ENCODE measurements around the gene SNX7. TPM values are rescaled to one million over a fixed set of nuclear protein-coding genes. Genes with fewer than 3 reads are reported as not detected.

Gene SNX7
- total RNA-seq, 4 donors from 2014 or later: 10.7 to 20.0 (median 14.8) TPM

DNA sequence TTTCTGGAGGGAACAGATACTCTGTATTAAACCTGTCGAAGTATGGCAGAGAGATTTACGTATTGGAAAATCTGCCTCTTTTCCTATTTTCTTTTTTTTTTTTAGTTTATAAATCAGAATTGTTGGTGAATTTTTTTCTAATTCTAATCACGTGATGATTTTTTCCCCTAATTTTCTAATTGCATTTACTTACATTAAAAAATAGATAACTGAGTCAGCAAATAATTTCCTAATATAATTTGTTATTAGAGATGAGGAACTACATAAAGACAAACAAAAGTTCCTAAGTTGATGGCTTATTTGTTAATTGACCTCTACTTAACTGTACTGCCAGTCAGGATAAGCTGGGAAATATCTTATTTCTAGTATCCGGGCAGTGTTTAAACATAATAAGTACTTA lies 34.6 kb downstream of the SNX7 start:
- ATAC-seq (ENCODE audit: low FRiP score): no peak
- no peak for DNase-seq (ENCODE audit: low spot score)

DNA sequence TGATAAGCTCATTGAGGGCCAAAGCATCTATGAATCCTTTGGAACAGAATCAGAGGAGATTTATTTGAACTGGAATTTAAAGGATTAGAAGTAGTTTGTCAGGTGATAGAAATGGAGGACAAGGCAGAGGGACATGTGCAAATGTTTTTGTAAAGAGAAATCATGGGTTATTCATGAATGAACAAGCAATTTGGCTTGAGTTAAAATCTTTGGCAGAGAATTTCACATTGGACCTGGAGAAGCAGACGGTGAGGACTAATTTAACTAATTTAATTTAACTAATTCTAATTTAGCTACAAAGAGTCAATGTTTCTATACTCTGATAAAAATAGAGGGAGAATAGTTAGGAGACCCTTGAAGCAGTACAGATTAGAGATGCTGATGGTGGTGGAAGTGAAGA lies 36.3 kb downstream of the SNX7 start:
- no peak for DNase-seq (ENCODE audit: low spot score)
- TF ChIP-seq, protein P1, sequence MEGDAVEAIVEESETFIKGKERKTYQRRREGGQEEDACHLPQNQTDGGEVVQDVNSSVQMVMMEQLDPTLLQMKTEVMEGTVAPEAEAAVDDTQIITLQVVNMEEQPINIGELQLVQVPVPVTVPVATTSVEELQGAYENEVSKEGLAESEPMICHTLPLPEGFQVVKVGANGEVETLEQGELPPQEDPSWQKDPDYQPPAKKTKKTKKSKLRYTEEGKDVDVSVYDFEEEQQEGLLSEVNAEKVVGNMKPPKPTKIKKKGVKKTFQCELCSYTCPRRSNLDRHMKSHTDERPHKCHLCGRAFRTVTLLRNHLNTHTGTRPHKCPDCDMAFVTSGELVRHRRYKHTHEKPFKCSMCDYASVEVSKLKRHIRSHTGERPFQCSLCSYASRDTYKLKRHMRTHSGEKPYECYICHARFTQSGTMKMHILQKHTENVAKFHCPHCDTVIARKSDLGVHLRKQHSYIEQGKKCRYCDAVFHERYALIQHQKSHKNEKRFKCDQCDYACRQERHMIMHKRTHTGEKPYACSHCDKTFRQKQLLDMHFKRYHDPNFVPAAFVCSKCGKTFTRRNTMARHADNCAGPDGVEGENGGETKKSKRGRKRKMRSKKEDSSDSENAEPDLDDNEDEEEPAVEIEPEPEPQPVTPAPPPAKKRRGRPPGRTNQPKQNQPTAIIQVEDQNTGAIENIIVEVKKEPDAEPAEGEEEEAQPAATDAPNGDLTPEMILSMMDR (IDR thresholded peaks at IDR 0.05): no peak
- ATAC-seq (ENCODE audit: low FRiP score): no peak

More for the DNA sequence above, 34.6 kb downstream of the SNX7 start:
- TF ChIP-seq, protein P1 (IDR thresholded peaks at IDR 0.05): no peak

DNA sequence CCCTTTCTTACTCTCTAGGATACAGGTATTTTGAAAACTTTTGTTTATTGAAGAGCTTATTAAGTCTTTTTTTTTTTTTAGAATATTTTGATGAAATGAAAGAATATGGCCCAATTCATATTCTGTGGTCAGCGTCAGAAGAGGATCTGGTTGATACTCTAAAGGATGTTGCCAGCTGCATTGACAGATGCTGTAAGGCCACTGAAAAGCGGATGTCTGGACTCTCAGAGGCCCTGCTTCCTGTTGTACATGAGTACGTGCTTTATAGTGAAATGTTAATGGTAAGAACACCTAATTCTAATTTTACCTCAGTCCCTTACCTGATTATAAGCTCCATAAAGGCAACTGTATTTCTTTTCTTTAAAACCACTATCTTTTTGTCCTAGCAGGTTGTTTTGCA lies 37.1 kb downstream of the SNX7 start:
- no peak for ATAC-seq (ENCODE audit: low FRiP score)
- TF ChIP-seq, protein P1 (IDR thresholded peaks at IDR 0.05): no peak

DNA sequence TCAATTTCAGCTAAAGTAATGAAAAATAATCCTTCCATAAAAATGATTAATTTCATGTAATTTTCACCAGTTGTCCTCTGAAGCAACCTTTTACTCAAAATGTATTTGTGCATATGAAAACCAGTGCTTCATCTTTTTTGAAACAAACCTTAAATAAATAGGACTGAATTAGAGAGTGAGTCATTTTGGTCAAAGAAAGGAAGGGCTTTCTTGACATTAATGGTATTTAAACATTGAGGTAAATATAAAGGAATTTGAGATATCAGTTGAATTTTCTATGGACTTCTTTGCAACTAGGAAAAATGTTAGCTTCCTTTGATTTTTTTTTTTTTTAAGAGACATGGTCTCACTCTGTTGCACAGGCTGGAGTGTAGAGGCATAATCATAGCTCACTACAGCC lies 38.7 kb downstream of the SNX7 start:
- ATAC-seq (ENCODE audit: low FRiP score) (no peak), DNase-seq (ENCODE audit: low spot score) (no peak)
- TF ChIP-seq, protein P1 (IDR thresholded peaks at IDR 0.05): no peak

More for the DNA sequence above, 37.1 kb downstream of the SNX7 start:
- DNase-seq (ENCODE audit: low spot score): no peak

DNA sequence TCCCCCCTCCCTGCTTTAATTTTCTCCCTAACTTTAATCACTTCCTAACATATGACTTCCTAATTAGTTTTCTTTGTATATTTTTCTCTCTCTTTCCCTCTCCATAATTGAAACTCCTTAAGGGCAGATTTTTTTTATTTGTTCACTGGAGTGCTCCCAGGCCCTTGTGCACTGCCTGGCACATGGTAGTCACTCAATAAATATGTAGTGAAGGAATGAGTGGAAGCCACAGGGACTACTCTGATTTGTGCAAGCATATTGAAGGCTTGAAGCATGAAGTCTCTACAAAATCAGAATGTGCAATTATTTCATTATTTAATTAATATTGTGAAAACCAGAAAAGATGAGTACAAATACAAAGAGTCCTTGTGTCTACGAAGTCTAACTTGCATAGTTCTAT lies 41.5 kb downstream of the SNX7 start:
- no peak for DNase-seq (ENCODE audit: low spot score)
- TF ChIP-seq, protein P1 (IDR thresholded peaks at IDR 0.05): no peak
- no peak for ATAC-seq (ENCODE audit: low FRiP score)

DNA sequence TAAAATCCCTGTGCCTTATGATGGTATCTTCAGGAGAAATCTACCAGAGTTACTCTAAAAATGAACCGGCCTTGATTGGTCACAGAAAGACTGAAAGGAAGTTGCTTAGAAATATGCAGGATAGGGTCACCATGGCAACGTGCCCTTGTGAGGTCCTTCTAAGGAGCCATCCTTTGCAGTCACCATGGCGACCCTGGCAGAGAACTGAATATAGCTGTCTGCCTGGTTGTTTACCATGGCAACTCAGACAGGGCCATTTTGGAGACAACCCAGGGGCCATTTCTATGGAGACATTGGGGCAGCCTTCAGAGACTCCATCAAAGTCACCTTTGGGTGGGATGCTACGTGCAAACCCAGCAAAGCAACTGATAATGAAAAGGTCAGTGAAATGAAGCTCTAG lies 43.0 kb downstream of the SNX7 start:
- no peak for ATAC-seq (ENCODE audit: low FRiP score)
- no peak for DNase-seq (ENCODE audit: low spot score)
- TF ChIP-seq, protein P1 (IDR thresholded peaks at IDR 0.05): no peak

DNA sequence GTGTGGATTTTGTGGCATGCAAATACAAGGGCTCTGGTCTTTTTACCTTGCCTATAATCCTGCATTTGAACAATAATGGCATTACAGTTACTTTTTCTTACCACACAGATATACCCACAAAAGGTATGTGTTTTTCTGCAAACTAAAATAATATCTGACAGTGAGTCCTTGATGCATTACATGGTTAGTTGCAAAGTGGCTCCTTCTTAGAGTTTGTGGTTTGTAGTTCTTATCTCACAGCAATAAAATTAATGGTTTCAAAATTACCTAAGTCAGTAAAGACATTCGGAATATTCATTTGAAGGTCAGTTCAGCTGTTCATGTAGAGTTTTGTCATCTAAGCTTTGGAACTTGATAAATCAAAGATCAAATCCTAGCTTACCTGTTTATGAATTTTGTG lies 43.5 kb downstream of the SNX7 start:
- TF ChIP-seq, protein P1 (IDR thresholded peaks at IDR 0.05): no peak
- ATAC-seq (ENCODE audit: low FRiP score) (no peak), DNase-seq (ENCODE audit: low spot score) (no peak)
